HG02973 (cell line): ENCODE results near the gene KIRREL3.

Experiments
- ATAC-seq: cut with Tn5 transposase; IDR thresholded peaks from one replicate; pipeline ENCODE4 v1.9.1; 2021; ENCODE audit warnings: moderate library complexity; ENCODE audit not compliant: unreplicated experiment

Gene KIRREL3

DNA sequence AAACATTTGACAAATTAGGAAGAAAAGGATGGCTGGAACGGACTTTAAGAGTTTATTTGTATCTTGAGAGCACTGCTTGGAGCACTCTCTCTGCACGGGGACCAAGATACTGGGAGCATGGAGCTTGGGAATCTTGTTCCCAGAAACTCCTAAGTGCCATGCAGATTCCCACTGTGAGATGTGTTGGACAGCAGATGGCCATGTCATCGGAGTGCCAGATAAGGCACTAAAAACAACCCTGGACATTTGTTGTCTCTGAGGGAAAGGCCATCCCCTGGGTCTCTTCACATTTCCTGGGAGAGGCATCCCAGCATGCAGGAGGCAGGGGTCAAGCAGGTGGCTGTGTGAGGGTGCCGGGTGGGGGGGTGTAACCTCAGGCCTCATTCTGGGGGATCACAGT lies 2.9 kb downstream of the KIRREL3 start:
- no peak for ATAC-seq

DNA sequence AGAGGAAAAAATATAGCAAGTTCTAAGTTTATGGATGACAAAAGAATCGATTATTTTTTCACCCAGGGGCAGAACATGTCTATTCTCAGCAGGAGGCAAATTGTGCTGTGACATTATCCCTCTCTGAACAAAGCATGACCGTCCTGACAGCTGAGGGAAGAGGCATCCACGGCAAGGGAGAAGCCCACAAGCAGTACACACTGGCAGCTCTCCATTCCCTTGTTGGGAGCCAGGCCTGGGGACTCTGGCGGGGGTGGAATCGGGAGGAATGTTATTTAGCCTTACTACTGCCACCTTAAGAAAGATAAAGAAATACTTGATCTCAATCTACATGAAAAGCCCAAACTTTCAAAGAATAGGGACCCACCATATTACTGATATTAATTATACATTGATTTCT lies 3.4 kb downstream of the KIRREL3 start:
- ATAC-seq, result no peak

- ATAC-seq, result no peak
Observed at GRCh38 chr11:126996036-126996804, 4.3 kb downstream of the KIRREL3 start.

- no peak for ATAC-seq
Observed at GRCh38 chr11:126993599-126993998, 7.0 kb downstream of the KIRREL3 start.

- no peak for ATAC-seq
Observed at GRCh38 chr11:126992804-126993111, 7.8 kb downstream of the KIRREL3 start.

GRCh38 chr11:126992065-126992803 lies 8.3 kb downstream of the KIRREL3 start:
- no peak for ATAC-seq

DNA sequence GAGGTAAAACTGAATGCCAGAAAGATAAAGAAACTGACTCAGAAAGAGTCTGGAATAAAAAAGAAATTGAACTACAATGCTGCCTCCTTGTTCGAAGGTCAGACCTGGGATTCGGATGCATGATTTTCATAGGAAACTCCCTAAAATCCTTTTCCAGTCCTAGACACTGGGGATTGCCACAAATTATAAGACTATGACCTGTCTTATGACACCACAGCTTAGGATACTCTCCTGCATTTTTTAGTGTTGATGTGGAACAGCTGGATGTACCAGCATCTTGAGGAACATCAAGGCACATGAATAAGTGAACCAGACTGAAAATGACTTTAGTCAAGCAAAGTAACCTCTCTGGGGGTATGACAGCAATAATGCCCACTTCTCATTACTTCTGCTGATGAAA lies 9.0 kb downstream of the KIRREL3 start:
- ATAC-seq, result no peak

DNA sequence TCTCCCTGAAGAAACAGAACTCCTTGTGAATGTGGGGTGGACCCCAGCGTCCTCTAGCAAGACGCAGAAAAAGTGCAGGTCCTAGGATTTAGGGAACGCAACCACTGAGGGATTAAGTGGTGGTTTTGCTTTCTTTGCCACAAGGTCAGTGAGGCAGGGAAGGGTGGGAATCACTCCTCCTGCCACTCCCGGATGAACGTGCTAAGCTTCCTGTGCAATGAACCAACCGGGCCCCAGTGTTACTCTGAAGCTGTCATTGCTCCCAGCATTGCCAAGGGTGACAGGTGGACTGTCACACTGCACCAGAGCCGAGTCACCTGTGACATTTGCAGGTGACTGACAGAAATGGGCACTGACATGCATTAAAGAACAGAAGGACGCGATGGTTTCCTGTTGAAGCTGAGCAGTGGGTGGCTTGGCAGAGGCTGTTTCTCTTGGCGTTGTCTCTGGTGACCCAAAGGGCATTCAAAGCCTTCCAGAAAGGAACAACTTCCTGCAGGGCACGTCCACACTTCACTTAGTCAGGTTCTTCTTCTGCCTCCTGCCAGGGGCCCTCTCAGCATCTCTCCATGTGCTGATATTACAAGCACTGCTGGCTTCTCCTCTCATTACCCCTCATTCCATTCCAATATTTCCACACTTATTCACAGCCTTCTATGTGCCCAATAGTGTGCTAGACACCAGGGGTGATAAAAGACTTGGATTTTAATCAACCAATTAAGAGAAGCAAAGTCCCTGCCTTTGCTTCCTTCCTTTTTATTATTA lies 9.7 kb downstream of the KIRREL3 start:
- ATAC-seq, result no peak

DNA sequence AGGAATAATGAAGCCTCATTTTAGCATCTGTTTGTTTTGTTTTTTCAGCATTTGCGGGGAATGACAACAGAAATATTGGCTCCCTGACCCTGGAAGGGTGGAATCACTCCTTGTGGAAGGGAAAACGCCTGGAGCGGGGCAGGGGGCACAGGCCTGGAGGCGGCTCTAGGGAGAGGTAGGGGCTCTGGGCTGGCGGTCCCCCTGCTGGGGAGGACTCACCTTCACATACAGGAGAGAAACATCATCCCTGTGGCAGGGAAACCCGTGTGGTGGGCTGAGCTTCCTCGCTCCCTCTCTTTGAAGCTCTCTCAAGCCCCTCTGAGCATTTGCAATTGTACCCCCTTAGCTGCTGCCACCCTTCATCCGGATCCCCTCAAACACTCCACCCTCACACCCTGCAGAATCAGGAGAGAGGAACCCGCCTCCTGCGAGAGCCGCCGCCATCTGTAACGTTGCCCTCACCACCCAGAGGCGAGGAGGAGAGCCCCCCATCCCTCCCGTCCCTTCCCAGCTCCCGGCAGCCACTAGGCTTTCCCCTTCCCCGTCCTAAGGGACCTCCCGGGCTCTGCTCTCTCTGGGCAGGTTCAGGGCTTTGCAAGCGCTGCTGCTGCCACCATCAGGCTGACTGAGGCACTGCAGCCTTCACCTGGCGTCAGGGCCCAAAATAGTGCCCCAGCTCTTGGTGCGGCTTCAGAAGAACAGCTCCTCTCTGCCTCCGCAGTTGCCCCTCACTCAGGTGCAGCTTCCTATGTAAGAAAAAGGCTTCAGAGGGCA lies 10.4 kb downstream of the KIRREL3 start:
- no peak for ATAC-seq

GRCh38 chr11:126988655-126989054 lies 11.9 kb downstream of the KIRREL3 start:
- no peak for ATAC-seq

DNA sequence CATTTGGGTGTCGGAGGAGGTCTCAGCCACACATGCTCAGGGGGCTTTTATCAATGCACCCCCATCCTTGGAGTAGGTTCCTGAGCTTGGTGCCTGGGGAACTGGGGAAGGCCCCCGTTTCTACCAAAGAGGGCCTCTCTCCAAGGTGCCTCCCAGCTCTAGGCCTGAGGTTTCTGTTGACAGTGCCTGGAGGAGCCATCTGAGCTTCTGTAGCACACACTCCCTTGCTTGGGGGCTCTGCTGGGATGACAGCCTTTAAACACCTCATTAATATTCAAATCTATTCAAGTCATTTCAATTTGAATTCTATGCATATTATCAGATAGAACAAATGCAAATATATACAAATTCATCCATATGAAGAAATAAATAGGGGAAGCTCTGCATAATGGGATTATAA lies 18.9 kb downstream of the KIRREL3 start:
- no peak for ATAC-seq

DNA sequence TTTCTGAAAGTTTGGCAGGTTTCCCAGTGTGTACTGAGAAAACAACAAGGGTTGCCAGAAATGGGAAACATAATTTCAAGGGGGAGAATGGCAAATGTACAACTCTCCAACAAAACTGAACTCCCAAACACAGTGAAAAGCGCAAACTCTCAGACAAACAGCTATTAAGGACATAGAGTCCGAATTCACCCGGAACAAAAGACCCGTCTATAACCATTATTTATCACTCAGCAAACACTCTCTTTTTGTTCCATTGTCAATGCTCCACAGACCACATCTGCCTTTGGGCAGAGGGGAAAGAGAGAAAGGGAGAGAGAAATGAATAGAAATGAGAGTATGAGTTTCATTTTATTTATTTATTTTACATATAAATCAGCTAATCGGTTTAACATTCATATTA lies 21.7 kb downstream of the KIRREL3 start:
- ATAC-seq, result no peak

DNA sequence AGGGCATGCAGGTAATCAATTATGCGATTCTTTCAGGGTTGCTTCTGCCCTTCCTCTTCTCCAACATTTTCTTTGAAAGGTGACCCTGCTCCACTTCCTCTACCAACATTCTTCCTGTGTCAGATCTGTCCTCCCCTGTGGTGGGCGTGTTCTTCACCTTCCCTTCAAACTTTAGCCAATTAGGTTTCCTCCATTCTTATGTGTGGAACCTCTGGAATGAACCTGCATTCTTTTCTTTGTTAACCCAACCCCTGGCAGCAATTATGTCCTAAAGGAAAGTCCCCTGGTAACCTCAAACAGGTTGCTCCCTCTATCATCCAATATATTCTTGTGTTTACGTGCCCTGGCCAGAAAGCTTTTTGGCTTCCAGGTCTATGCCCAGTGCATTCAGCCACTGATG lies 22.4 kb downstream of the KIRREL3 start:
- no peak for ATAC-seq

DNA sequence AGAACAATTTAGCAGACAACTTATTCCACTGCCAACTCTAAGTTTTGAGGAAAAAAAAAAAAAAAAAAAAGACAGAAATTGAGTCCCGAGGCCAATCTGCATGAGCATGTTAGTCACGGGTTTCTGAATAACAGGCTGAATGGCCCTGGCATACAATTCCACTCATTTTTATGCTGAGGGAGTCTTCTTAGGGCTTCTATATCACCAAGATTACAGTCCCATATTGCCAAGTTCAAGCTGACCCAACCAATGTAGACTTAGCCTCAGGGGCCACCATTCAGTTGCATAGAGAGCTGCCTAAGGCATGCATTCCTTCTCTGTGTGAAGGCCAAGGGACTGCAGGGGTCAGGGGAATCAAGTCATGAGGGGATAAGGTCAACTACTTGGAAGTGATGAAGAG lies 27.5 kb downstream of the KIRREL3 start:
- ATAC-seq, result no peak

GRCh38 chr11:126971305-126971704 lies 29.3 kb downstream of the KIRREL3 start:
- ATAC-seq, result no peak

DNA sequence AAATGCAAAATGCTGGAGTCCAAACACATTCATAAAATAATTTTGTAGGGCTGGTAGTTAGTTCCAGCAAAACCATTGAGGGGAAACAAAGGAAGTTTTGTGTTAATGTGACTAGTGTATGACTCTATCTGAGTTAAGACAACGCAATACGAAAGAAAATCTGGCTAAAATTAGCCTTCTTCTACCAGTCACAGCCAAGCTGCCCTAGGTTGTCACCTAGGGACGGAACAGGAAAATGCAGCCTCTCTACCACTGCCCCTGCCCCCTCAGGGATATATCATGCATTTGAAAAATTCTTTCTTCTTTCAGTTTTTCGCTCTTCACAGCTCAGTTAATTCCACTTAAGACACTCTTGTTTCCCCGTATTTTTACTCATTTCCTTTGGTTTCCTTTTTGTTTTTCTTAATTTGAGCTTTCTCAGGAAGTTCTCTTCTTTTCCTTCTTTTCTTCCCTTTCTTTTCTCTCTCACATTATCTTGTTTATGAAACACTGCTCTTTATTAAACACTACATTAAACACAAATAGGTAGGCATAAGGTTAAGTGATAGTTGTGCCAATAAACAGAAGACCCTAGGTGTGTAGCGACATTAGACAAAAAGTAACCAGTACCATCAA lies 30.6 kb downstream of the KIRREL3 start:
- peak; percentile 50 for ATAC-seq

DNA sequence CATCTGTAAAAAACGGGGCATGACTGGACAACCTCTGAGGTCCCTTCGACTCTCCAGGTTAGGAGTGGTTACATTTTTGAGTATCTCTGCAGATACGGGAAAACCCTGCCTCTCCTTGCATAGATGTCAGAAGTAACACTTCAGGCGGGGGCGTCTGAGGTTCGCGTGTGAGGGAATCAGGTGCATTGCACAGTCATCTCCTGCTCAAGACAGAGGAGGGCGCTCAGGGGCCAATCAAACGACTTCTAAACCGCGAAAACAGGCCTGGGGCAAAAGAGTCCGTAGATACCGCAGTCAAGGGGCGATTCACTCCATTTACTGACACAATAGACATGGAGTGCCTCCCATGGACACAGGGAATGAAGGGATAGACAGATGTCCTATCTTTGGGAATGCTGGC lies 31.7 kb downstream of the KIRREL3 start:
- ATAC-seq, result no peak

GRCh38 chr11:126965331-126965730 lies 35.2 kb downstream of the KIRREL3 start:
- no peak for ATAC-seq

DNA sequence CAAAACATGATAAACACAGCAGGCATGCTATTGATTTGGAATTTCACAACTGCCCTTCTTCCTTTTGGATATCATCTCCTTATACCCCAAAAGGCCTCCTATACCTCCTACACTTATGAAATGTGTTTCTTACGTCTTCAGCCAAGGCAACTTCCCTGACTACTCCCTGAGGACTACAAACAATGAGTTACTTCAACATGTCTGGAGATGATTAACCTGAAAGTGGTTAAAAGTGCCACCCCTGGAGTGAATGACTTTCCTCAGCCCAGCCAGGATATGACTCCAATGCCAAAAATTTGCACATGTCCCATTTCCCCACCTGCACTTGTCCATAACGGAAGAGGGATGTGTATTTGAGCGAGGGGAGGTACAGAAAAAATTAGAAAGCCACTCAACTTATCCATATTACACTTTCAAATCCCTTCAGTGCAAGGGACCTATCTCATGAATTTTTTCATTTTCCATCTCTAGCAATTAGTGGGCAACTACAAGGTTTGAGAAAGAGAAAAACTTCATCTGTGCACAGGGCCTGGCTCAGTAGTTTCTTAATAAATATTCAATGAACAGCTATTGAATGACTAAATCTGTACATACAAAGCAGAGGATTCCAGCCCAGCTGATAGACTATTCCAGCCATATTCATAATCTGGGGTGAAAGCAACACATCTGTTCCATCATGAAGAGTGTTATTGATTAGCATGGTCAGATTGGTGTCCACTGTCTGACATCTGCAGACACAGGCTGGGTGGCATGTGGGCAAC lies 36.8 kb downstream of the KIRREL3 start:
- ATAC-seq, result no peak

DNA sequence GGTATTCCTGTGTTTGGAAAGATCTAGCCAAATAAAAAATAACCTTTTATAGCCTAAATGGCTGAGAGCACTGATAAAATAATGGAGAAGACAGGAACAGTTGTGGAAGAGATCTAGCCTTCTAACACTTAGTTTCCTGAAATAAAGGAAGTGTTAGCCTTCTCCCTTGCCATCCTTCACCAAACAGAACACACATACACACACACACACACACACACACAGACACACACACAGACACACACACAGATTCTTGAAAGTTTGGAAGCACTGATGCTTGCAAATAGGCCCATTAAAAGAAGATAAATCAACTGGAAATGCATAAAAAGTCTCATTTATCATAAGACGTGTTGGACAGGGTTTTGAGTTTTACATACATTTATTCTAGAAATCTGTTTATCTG lies 37.5 kb downstream of the KIRREL3 start:
- no peak for ATAC-seq
